ENCODE data around the gene NR3C2.

DNA sequence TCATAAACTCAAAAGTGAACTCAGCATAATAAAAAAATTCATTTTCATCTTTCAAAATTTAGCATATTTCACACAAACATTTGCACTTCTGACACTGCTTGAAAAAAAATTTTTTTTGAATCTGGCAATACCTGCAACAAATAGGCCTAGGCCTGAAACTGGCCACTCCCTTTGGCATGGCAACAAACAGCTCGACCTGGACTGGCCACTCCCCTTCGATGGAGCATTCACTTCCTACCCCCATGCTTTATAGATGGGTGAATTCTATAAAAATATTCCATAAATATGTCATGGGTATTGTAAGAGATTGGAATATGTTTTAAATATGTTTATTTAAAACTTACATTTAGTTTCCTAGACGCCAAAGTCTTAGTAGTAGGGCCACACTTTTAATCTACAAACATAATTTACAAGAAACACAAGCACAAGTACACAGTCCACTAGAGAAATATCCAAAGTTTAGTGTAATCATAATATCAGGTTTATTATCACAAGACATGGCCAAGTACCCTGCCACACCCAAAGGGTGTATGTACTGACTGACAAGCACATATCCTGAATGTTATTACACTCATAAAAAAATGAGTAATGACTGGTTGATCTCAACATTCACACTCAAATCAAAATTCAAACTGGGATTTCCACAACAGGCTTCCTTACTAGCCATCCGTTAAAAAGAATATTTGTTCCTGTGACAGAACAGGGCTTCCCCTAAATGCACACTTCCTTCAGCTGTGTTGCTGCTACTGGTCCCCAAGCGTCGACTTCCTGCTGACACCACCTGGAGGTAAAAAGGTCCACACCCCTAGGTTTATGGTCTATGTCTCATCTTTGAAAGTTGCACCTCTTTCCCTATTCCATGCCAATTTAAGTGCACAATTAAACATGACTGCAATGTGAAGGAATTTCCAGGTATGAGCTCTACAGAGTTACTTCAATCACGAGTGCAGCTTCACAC is 271.5 kb downstream of the NR3C2 start:
- no peak for TF ChIP-seq EZH2 (IDR thresholded peaks at IDR 0.05; ENCODE audit: borderline replicate concordance, low read depth, low read length, severe bottlenecking)
- TF ChIP-seq, protein P1, sequence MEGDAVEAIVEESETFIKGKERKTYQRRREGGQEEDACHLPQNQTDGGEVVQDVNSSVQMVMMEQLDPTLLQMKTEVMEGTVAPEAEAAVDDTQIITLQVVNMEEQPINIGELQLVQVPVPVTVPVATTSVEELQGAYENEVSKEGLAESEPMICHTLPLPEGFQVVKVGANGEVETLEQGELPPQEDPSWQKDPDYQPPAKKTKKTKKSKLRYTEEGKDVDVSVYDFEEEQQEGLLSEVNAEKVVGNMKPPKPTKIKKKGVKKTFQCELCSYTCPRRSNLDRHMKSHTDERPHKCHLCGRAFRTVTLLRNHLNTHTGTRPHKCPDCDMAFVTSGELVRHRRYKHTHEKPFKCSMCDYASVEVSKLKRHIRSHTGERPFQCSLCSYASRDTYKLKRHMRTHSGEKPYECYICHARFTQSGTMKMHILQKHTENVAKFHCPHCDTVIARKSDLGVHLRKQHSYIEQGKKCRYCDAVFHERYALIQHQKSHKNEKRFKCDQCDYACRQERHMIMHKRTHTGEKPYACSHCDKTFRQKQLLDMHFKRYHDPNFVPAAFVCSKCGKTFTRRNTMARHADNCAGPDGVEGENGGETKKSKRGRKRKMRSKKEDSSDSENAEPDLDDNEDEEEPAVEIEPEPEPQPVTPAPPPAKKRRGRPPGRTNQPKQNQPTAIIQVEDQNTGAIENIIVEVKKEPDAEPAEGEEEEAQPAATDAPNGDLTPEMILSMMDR (IDR thresholded peaks at IDR 0.05; ENCODE audit: borderline replicate concordance, extremely low read depth, low read length, poor library complexity, severe bottlenecking), result no peak
